ENCODE data around the gene FGF8.

The FGF8 gene

GRCh38 chr10:101781984-101782810, 6.3 kb upstream of the FGF8 start:
- Histone ChIP-seq H3K36me3 (ENCODE audit: control insufficient read depth, insufficient read depth, low read length) (peaks cover 30% of the 10 kb centered on the region), H3K4me1 (ENCODE audit: control insufficient read depth, insufficient read depth, low read length, poor library complexity, severe bottlenecking) (peaks cover 13% of the 10 kb centered on the region), H3K9me3 (ENCODE audit: control insufficient read depth, low read length) (no peaks in the 10 kb centered on the region), H3K27ac (ENCODE audit: low read depth, low read length, severe bottlenecking) (no peak overlapping the region), H3K4me3 (ENCODE audit: extremely low read depth, insufficient read depth, low read length, poor library complexity, severe bottlenecking) (peak overlapping the region; percentile 71)
- WGBS, 2 experiments (ENCODE audit: insufficient coverage in 2 of 2): 58 to 64% methylated on average over 8 to 9 of the region's 17 CpGs

GRCh38 chr10:101781655-101781983, 5.7 kb upstream of the FGF8 start:
- Histone ChIP-seq H3K4me1 (ENCODE audit: control insufficient read depth, insufficient read depth, low read length, poor library complexity, severe bottlenecking) (peaks cover 13% of the 10 kb centered on the region), H3K27ac (ENCODE audit: low read depth, low read length, severe bottlenecking) (no peak overlapping the region), H3K9me3 (ENCODE audit: control insufficient read depth, low read length) (no peaks in the 10 kb centered on the region), H3K4me3 (ENCODE audit: extremely low read depth, insufficient read depth, low read length, poor library complexity, severe bottlenecking) (no peak overlapping the region), H3K36me3 (ENCODE audit: control insufficient read depth, insufficient read depth, low read length) (peaks cover 24% of the 10 kb centered on the region)
- WGBS, 2 experiments (ENCODE audit: insufficient coverage in 2 of 2): 81 to 92% methylated on average over 5 to 6 of the region's 7 CpGs

- Histone ChIP-seq H3K9me3 (ENCODE audit: control insufficient read depth, low read length) (no peaks in the 10 kb centered on the region), H3K36me3 (ENCODE audit: control insufficient read depth, insufficient read depth, low read length) (peaks cover 18% of the 10 kb centered on the region), H3K27ac (ENCODE audit: low read depth, low read length, severe bottlenecking) (no peak overlapping the region), H3K4me3 (ENCODE audit: extremely low read depth, insufficient read depth, low read length, poor library complexity, severe bottlenecking) (no peak overlapping the region), H3K4me1 (ENCODE audit: control insufficient read depth, insufficient read depth, low read length, poor library complexity, severe bottlenecking) (peaks cover 13% of the 10 kb centered on the region)
- 56 to 61% methylated on average over 7 to 10 of the region's 14 CpGs for WGBS, 2 experiments (ENCODE audit: insufficient coverage in 2 of 2)
Measured at GRCh38 chr10:101780818-101781654, 5.1 kb upstream of the FGF8 start.

- H3K36me3 ChIP-seq (ENCODE audit: control insufficient read depth, insufficient read depth, low read length): peaks cover 11% of the 10 kb centered on the region
- no peak overlapping the region for H3K27ac ChIP-seq (ENCODE audit: low read depth, low read length, severe bottlenecking)
- H3K4me1 ChIP-seq (ENCODE audit: control insufficient read depth, insufficient read depth, low read length, poor library complexity, severe bottlenecking): peaks cover 12% of the 10 kb centered on the region
- no peak overlapping the region for H3K4me3 ChIP-seq (ENCODE audit: extremely low read depth, insufficient read depth, low read length, poor library complexity, severe bottlenecking)
- no peaks in the 10 kb centered on the region for H3K9me3 ChIP-seq (ENCODE audit: control insufficient read depth, low read length)
- 36 to 47% methylated on average over 10 to 13 of the region's 17 CpGs for WGBS, 2 experiments (ENCODE audit: insufficient coverage in 2 of 2)
Measured at GRCh38 chr10:101780187-101780817, 4.4 kb upstream of the FGF8 start.

GRCh38 chr10:101779544-101780186, 3.8 kb upstream of the FGF8 start:
- no peak overlapping the region for H3K27ac ChIP-seq (ENCODE audit: low read depth, low read length, severe bottlenecking)
- WGBS, 2 experiments (ENCODE audit: insufficient coverage in 2 of 2): 3 to 4% methylated on average over 44 to 50 of the region's 51 CpGs
- no peaks in the 10 kb centered on the region for H3K9me3 ChIP-seq (ENCODE audit: control insufficient read depth, low read length)
- H3K36me3 ChIP-seq (ENCODE audit: control insufficient read depth, insufficient read depth, low read length): peaks cover 5% of the 10 kb centered on the region
- H3K4me3 ChIP-seq (ENCODE audit: extremely low read depth, insufficient read depth, low read length, poor library complexity, severe bottlenecking): peak overlapping the region; percentile 22
- peaks cover 10% of the 10 kb centered on the region for H3K4me1 ChIP-seq (ENCODE audit: control insufficient read depth, insufficient read depth, low read length, poor library complexity, severe bottlenecking)

- 1 to 2% methylated on average over 40 to 58 of the region's 58 CpGs for WGBS, 2 experiments (ENCODE audit: insufficient coverage in 2 of 2)
- Histone ChIP-seq H3K27ac (ENCODE audit: low read depth, low read length, severe bottlenecking) (no peak overlapping the region), H3K4me3 (ENCODE audit: extremely low read depth, insufficient read depth, low read length, poor library complexity, severe bottlenecking) (peak overlapping the region; percentile 22)
Measured at GRCh38 chr10:101778781-101779543, 3.0 kb upstream of the FGF8 start.

GRCh38 chr10:101778151-101778780, 2.4 kb upstream of the FGF8 start:
- no peaks in the 10 kb centered on the region for H3K36me3 ChIP-seq (ENCODE audit: control insufficient read depth, insufficient read depth, low read length)
- H3K27ac ChIP-seq (ENCODE audit: low read depth, low read length, severe bottlenecking): no peak overlapping the region
- 41 to 44% methylated on average over 8 to 9 of the region's 12 CpGs for WGBS, 2 experiments (ENCODE audit: insufficient coverage in 2 of 2)
- peaks cover 15% of the 10 kb centered on the region for H3K4me1 ChIP-seq (ENCODE audit: control insufficient read depth, insufficient read depth, low read length, poor library complexity, severe bottlenecking)
- no peaks in the 10 kb centered on the region for H3K9me3 ChIP-seq (ENCODE audit: control insufficient read depth, low read length)
- H3K4me3 ChIP-seq (ENCODE audit: extremely low read depth, insufficient read depth, low read length, poor library complexity, severe bottlenecking): no peak overlapping the region

More at GRCh38 chr10:101778781-101779543, 3.0 kb upstream of the FGF8 start:
- H3K4me1 ChIP-seq (ENCODE audit: control insufficient read depth, insufficient read depth, low read length, poor library complexity, severe bottlenecking): peaks cover 10% of the 10 kb centered on the region
- no peaks in the 10 kb centered on the region for H3K36me3 ChIP-seq (ENCODE audit: control insufficient read depth, insufficient read depth, low read length)
- no peaks in the 10 kb centered on the region for H3K9me3 ChIP-seq (ENCODE audit: control insufficient read depth, low read length)

- H3K4me3 ChIP-seq (ENCODE audit: extremely low read depth, insufficient read depth, low read length, poor library complexity, severe bottlenecking): no peak overlapping the region
- H3K9me3 ChIP-seq (ENCODE audit: control insufficient read depth, low read length): no peaks in the 10 kb centered on the region
- peaks cover 15% of the 10 kb centered on the region for H3K4me1 ChIP-seq (ENCODE audit: control insufficient read depth, insufficient read depth, low read length, poor library complexity, severe bottlenecking)
- H3K36me3 ChIP-seq (ENCODE audit: control insufficient read depth, insufficient read depth, low read length): no peaks in the 10 kb centered on the region
- H3K27ac ChIP-seq (ENCODE audit: low read depth, low read length, severe bottlenecking): no peak overlapping the region
- 79 to 89% methylated on average over 3 of the region's 3 CpGs for WGBS, 2 experiments (ENCODE audit: insufficient coverage in 2 of 2)
Measured at GRCh38 chr10:101777619-101778145, 1.8 kb upstream of the FGF8 start.

GRCh38 chr10:101776161-101776817, 375 bp upstream of the FGF8 start:
- H3K4me3 ChIP-seq (ENCODE audit: extremely low read depth, insufficient read depth, low read length, poor library complexity, severe bottlenecking): peak overlapping the region; percentile 28
- no peaks in the 10 kb centered on the region for H3K36me3 ChIP-seq (ENCODE audit: control insufficient read depth, insufficient read depth, low read length)
- WGBS, 2 experiments (ENCODE audit: insufficient coverage in 2 of 2): 3% methylated on average over 42 to 49 of the region's 74 CpGs
- H3K9me3 ChIP-seq (ENCODE audit: control insufficient read depth, low read length): no peaks in the 10 kb centered on the region
- no peak overlapping the region for H3K27ac ChIP-seq (ENCODE audit: low read depth, low read length, severe bottlenecking)
- peaks cover 11% of the 10 kb centered on the region for H3K4me1 ChIP-seq (ENCODE audit: control insufficient read depth, insufficient read depth, low read length, poor library complexity, severe bottlenecking)

Measured in mesodermal cell (in vitro differentiated cells).